ENCODE measurements around the gene ODC1. TPM values are rescaled to one million over a fixed set of nuclear protein-coding genes. Genes with fewer than 3 reads are reported as not detected.
"Not testable (repeated sequence)": the region's sequence is repeated elsewhere in the genome, so short reads cannot be mapped to it uniquely, and the experiment has no call there.

ODC1 gene
- total and polyA plus RNA-seq, 12 donors, result 4.1 to 92.8 (median 56.0) TPM

GRCh38 chr2:10447300-10447894, 730 bp downstream of the ODC1 start:
- TF ChIP-seq CTCF (IDR thresholded peaks at IDR 0.05), result peak in 2 of 9 donors; percentile 6 to 8
- intact Hi-C loops (cut with DNase I), result loop anchor here in 6 of 10 donors (5.0 to 10.0 kb wide), 5 partner anchors 207 to 463 kb away; no protein-coding TSS in a partner anchor
- 7 to 13% methylated on average over 32 of the region's 32 CpGs for WGBS, 2 donors

GRCh38 chr2:10446631-10447030, 1.5 kb downstream of the ODC1 start:
- intact Hi-C loops (cut with DNase I), result loop anchor here in 6 of 10 donors (5.0 to 10.0 kb wide), 5 partner anchors 208 to 462 kb away; no protein-coding TSS in a partner anchor
- Histone ChIP-seq H3K4me1 (peaks cover 8 to 47% (median 29%) of the 10 kb centered on the region in 9 donors), H3K4me3 (peak overlapping the region in 4 of 10 donors; percentile 61 to 80 (median 64)), H3K9me3 (no peaks in the 10 kb centered on the region), H3K27ac (no peak overlapping the region), H3K36me3 (peaks cover 0 to 35% (median 18%) of the 10 kb centered on the region in 9 donors), H3K27me3 (no peaks in the 10 kb centered on the region)
- no peak for DNase-seq
- no peak for TF ChIP-seq CTCF (IDR thresholded peaks at IDR 0.05)
- 89 to 92% methylated on average over 6 of the region's 6 CpGs for WGBS, 2 donors
- no peak for ATAC-seq

More at GRCh38 chr2:10447300-10447894, 730 bp downstream of the ODC1 start:
- Histone ChIP-seq H3K4me1 (peaks cover 8 to 52% (median 29%) of the 10 kb centered on the region in 9 donors), H3K9me3 (no peaks in the 10 kb centered on the region), H3K36me3 (peaks cover 0 to 28% (median 18%) of the 10 kb centered on the region in 9 donors), H3K4me3 (peak overlapping the region; percentile 32 to 80 (median 61)), H3K27me3 (no peaks in the 10 kb centered on the region), H3K27ac (peak overlapping the region; percentile 81 to 96 (median 90))
- ATAC-seq (peak in 7 of 8 donors; percentile 2 to 27 (median 14)), DNase-seq (no peak)

GRCh38 chr2:10444463-10444862, 3.7 kb downstream of the ODC1 start:
- Histone ChIP-seq H3K9me3 (no peaks in the 10 kb centered on the region), H3K27me3 (no peaks in the 10 kb centered on the region), H3K4me3 (no peak overlapping the region), H3K4me1 (peaks cover 5 to 42% (median 25%) of the 10 kb centered on the region in 9 donors), H3K27ac (no peak overlapping the region), H3K36me3 (peaks cover 0 to 57% (median 38%) of the 10 kb centered on the region in 9 donors)
- no peak for TF ChIP-seq CTCF (IDR thresholded peaks at IDR 0.05)
- intact Hi-C loops (cut with DNase I), result loop anchor here in 6 of 10 donors (5.0 to 10.0 kb wide), 4 partner anchors 210 to 460 kb away; no protein-coding TSS in a partner anchor
- ATAC-seq (no peak), DNase-seq (no peak)
- WGBS, 2 donors, result 92 to 93% methylated on average over 5 of the region's 5 CpGs

GRCh38 chr2:10442469-10443126, 5.5 kb downstream of the ODC1 start:
- not testable (repeated sequence) for DNase-seq, ATAC-seq, H3K27me3 ChIP-seq, H3K4me3 ChIP-seq, H3K9me3 ChIP-seq, H3K27ac ChIP-seq
- 93 to 94% methylated on average over 2 of the region's 2 CpGs for WGBS, 2 donors
- intact Hi-C loops (cut with DNase I), result loop anchor here in 6 of 10 donors (5.0 to 10.0 kb wide), 4 partner anchors 212 to 458 kb away; no protein-coding TSS in a partner anchor
- Histone ChIP-seq H3K36me3 (peaks cover 0 to 61% (median 38%) of the 10 kb centered on the region in 9 donors), H3K4me1 (peaks cover 1 to 32% (median 19%) of the 10 kb centered on the region in 9 donors)

Measured in heart right ventricle (tissue), 16 donors.